Stimulated activated CD4-positive, alpha-beta T cell treated with anti-CD3 and anti-CD28 coated beads, Interleukin-1b, Interleukin-23, amount 100 ng/mL, for 48 hours (primary cell): Measurements from ENCODE around the gene CD28.
"Not testable (repeated sequence)": the region's sequence is repeated elsewhere in the genome, so short reads cannot be mapped to it uniquely, and the experiment has no call there.

Source experiments
- DNase-seq: peaks from one replicate; pipeline ENCODE4 v3.0.0-alpha.2; 2020

The CD28 gene

DNA sequence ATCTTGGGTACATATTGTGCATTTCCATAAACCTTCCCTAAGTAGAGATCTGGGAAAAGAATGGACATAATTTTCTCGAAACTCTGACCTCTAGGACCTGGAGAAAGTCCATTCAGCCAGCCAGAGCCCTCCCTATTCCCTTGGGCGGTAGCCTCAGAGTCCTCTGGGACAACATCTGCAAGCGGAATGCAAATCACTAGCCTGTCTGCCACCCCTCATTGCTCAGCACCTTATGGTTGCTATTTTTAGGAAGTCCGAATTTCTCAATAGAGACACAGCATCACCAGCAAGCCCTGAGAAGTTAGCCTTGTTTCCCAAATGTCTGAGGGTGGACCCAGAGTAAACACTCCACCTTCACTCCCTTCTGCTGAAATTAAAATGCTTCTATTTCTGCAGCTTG lies 17.6 kb upstream of the CD28 start:
- DNase-seq = no peak

DNA sequence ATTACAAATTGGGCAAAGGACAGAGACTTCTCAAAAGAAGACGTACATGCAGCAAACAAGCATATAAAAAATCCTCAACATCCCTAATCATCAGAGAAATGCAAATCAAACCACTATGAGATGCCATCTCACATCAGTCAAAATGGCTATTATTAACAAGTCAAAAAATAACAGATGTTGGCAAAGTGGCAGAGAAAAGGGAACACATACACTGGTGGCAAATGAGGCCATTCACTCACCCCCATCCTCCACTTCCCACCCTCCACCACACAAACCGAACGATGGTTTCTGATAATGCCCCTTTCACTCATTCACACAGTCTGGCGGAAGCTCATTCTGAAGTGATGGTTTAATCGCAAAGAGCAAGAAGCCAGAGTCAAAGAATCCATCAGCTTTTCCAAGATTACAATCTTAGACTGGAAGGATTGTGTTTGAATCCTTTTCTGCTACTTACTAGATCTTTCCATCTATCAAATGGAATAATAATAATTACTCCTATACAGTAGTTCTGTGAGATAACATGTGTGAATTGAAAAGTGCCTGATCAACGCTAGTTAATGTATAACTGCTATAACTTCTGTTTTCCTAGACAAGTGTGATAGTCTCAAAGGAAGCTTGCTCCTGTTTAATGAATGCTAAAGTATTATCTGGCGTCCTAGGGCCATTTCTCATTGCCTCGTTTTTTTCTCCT lies 16.9 kb upstream of the CD28 start:
- DNase-seq = no peak

DNA sequence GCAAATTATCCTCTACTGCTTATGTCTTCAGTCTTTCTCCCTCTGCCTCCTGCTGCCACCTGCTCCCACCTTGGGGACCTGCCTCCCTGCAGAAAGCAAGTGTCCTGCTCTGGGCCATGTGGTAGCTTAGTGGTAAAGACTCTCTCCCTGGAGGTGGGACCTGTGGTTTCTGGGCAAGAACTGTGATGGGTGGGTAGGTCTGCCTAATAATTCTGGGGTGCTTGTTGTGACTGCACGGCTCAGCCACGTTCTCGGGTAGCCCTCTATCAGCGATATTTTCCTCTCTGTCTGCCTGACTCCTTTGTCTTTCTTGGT lies 16.4 kb upstream of the CD28 start:
- no peak for DNase-seq

DNA sequence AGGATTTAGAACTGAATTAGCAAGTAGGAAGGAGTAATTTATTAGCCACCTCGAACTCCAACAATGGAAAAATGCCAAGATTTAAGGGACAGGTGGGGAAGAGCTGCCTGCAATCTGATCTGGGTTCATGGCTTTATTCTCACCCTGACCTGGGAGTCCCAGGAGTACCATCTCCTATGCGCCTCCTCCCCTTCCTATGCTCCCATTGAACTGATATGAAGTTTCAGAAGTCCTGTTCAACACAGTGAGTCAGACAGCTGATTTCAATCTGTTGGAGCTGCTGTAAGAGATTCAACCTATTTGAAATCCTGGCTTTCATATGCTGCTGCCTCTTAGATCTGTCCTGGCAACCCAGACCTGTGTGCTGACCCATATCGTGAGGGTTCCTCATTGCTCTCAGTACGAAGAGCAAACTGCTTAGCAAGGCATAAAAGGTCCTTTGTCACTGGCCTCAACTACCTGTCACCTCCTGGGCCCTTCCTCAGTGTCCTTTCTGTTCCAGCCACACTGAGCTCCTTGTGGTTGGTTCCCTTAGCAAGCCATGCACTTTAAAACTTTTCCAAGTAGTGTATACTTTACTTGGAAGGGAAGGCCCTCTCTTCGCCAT lies 15.9 kb upstream of the CD28 start:
- no peak for DNase-seq

DNA sequence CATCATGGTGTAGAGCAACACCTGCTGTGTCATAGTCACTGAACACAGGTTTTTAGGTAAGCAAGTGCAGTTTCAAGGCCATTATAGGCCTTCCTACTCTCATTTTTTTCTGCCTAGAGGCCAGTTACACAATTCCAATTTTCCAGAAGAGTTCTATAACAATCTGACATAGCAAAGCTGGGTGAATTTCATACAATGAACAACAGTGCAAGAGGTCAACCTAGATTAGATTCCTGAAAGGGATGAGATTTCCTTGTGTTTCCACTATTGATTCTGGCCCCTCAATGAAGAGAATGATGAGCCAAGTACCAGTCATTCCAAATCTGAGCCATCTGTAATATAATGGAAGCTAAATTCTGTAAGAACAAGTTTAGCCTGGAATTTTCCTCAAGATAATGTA lies 15.3 kb upstream of the CD28 start:
- no peak for DNase-seq

DNA sequence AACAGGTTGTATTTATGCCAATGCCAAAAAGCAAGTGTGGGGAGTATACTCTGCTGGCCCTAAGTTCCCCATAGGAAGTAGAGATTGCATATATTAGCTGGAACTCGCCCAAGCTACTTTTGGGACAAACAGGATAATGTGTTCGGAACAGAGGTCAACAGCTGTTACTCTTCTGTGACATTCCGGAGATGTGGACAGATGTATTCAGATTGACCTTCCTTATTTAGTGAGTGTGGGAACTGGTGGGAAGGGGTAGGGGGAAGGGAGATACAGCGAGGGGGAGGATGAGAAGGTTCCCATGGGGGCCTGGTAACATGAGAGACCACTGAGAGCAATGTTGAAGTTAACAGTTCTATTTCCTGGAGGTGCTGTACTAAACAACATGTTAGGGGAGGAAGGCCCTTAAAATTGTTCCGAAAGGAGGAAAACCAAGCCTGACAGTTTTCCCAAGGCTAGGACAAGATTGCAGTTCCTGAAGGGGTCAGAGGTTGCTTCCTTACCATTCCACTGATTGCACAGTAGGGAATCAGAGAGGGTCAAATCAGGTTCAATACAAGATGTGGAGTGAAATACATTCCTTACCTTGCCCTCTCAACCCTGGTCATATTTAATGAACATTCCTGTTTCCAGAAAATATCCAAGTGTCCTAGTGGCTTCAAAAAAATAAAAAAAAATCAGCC lies 14.3 kb upstream of the CD28 start:
- no peak for DNase-seq

DNA sequence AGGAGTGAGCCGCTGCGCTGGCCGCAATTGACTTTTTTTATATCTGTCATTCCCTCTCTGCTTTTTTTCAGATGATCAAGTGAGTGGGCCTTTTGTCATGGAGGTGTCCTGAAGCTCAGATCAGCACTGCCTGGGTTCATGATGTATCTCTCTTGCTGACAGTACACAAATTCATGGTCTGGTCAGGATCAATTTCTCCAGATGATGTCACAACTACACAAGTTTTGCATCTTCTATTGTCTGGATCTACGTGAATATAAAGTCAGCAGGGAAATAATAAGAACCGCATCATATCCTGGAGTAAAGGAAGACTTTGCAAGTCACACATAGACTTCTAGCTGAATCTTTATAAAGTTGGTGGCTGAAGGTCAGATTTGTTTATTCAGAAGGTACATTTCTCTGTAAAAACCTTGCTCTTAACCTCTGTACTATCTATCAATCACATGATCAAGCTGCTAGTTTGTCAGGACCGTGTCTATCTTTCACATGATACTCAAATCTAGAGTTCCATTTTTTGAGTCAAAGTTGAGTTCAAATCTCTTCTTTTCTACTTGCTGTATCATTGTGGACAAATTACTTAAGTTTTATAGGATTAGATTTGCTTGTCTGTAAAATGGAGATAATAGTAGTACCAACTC lies 13.1 kb upstream of the CD28 start:
- DNase-seq = no peak

DNA sequence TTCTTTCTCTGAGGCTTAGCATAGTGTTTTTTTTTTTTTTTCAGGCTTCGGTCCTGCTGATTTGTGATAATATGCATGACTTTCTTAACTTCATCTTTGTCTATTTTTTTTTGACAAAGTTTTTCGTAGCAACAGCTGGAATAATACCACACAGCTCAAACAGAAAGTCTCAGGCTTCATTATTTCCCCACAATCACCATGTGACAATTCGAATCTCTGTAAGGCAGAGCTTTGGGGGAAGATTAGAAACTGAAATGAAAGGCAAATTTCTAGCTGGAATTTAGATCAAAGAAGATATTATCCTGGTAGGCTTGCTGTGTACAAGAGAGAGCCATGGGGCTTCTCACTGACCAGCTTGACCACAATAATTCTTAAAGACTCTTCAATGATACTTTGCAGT lies 12.2 kb upstream of the CD28 start:
- no peak for DNase-seq

DNA sequence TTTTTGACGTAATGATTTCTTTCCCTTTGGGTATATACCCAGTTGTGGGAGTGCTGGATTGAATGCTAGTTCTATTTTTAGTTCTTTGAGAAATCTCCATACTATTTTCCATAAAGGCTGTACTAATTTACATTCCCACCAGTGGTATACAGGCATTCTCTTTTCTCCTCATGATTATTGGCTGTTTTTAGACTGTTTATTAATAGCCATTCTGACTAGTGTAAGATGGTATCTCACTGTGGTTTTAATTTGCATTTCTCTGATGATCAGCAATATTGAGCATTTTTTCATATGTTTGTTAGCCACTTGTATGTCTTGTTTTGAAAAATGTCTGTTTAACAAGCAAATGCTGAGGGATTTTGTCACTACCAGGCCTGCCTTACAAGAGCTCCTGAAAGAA lies 9.2 kb upstream of the CD28 start:
- DNase-seq = no peak

DNA sequence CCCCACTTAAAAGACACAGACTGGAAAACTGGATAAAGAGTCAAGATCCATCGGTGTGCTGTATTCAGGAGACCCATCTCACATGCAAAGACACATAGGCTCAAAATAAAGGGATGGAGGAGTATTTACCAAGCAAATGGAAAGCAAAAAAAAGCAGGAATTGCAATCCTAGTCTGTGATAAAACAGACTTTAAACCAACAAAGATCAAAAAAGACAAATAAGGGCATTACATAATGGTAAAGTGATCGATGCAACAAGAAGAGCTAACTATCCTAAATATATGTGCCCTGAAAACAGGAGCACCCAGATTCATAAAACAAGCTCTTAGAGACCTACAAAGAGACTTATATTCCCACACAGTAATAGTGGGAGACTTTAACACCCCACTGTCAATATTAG lies 8.7 kb upstream of the CD28 start:
- DNase-seq = not testable (repeated sequence)

DNA sequence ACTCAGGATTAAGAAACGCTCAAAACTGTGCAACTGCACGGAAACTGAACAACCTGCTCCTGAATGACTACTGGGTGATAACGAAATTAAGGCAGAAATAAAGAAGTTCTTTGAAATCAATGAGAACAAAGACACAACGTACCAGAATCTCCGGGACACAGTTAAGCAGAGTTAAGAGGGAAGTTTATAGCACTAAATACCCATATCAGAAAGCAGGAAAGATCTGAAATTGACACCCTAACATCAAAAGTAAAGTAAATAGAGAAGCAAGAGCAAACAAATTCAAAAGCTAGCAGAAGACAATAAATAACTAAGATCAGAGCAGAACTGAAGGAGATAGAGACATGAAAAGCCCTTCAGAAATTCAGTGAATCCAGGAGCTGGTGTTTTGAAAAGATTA lies 8.0 kb upstream of the CD28 start:
- DNase-seq = not testable (repeated sequence)

DNA sequence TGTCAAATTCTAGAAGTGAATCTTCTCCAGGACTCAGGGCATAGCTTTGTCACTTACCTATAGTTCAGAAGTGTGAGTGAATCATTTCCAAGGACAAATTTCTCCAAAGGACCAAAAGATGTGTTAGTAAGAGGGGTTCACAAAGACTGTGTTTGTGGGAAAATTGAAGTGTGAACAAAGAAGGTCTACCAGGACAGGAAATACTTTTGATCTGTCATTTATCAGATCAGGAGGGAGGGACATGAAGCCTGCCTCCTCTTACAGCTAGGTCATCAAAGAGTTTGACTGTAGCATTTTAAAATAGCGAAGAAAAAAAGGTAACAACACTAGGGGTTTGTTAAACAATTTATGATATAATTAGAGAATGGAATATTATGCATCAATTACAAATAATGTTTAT lies 2.0 kb upstream of the CD28 start:
- no peak for DNase-seq

DNA sequence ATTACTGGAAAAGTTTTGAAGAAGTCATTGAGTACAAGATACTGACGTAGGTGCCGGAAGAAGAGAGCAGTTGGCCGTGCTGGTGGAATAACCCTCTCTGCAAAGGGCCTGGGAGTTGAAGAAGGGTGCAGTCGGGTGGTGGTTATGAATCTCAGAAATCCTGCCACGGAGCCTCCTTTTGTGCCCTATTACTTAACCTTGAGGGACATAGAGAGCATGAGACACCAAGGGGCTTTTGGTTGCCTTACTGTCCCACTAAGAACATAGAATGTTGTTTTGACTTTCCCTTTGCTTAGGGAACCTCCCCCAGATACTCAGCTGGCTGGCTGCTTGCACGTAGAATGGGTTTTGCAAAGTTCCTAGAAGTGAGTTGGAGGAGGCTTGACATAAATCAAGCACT lies 1.3 kb upstream of the CD28 start:
- DNase-seq = peak; percentile 60

DNA sequence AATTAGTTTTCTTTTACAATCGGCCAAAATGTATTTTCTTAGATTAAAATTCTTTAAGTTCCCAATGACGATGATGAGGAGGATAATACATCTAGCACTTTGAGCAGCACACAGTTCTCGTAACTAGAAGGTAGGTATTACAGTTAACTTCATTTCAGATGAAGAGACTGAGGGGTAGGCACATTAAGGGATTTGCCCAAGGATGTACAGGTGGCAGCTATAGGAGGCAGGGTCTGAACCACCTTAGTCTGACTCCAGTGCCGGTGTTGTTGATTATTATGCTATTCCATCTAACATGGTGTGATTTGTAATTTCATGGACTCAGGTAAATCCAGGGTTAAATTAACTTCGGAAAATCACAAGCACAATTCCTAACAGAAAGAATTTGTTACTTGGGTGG lies 1.1 kb downstream of the CD28 start:
- no peak for DNase-seq

DNA sequence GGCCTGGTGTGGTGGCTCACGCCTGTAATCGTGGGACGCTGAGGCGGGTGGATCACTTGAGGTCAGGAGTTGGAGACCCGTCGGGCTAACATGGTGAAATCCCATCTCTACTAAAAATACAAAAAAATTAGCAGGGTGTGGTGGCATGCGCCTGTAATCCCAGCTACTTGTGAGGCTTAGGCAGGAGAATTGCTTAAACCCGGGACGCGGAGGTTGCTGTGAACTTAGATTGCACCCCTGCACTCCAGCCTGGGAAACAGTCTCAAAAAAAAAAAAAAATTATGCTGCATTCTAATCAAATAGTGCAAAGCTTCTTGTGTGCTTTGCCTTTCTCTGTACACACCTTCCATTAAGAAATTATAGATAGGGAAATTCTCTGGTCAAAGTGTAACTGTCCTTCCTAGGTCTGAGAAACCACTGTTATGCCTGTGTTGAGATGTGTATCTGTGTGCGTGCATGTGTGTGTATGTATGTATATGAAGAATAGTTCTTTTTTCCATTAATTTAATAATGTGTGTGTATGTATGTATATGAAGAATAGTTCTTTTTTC lies 2.5 kb downstream of the CD28 start:
- DNase-seq = no peak

DNA sequence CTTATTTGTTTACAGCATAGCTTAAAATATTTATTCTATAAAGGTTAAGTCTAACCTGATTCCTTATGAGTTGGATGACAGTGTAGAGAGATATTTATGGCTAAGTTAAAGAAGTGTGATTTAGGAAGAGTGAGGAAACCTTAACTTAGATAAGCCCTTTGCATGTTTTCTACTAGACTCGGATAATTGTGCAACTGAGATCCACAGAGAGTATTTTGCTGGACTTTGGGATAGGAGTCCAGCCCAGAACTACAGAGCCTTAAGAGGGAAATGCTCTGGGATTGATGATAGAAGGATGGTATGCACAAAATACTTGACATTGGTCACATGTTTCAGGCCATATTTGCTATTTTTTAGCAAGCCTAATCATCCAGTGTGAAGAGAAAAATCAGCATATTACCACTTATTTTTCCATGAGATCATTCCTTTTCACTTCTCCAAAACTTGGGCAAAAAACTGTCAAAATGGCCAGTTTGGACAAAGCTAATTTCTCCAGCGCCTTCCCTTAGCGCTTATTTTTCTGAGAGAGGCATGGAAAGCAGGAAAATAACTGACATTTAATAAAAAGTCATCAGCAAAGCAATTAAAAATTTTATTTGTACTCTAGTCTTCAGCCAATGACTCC lies 3.1 kb downstream of the CD28 start:
- DNase-seq = no peak

DNA sequence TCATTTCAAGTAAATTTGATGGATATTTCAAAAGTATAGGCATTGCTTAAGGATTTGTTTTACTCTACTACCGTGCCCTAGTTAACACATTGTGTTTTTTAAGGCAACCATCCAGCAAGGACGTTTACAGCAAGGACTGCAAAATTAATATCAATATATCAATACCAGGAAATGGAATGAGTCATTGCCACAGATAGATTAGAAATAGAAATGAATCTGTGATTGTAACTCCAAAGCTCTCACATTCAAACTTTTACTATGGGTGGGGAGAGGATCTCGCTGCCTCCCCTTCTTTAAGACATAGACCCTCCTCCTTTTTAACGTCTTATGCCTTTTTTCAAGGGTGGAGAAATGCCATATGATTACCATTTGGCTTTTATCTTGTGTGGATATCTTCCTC lies 3.8 kb downstream of the CD28 start:
- DNase-seq = no peak

DNA sequence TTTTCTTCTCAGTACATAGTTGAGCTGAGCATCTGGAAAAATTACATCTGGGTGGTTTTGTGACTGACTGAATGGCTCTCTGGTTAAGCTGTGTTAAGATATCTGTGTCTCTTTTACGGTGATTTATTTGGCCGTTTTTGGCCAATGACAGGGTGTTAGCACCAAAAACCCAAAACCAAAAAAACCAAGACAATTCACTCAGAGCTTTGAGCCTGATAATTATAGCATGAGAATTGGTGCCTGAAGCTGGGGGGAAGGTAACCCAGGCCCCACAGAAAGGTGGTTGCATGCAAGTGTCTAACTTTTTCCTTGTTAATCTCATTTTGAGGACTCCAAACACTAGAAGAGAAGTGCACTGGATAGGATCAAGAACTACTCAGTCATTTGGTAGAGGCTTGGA lies 4.5 kb downstream of the CD28 start:
- DNase-seq = no peak

DNA sequence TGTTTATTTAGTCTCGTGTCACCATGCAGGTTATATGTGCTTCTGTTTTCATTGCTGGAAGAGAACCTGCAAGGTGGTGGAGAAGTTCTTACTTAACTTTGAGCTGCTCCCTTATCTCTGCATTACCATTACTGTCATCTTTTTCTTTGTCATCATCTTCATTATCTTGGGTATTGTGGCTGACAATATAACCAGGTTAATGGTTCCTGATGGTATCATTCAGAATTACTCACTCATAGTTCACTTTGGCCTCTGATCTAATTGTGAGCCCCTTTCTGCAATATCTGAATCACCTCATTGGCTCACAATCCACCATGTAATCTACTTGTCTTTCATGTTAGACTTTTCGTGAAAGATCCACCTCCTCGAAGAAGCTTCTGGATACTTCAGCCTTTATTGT lies 5.0 kb downstream of the CD28 start:
- no peak for DNase-seq

DNA sequence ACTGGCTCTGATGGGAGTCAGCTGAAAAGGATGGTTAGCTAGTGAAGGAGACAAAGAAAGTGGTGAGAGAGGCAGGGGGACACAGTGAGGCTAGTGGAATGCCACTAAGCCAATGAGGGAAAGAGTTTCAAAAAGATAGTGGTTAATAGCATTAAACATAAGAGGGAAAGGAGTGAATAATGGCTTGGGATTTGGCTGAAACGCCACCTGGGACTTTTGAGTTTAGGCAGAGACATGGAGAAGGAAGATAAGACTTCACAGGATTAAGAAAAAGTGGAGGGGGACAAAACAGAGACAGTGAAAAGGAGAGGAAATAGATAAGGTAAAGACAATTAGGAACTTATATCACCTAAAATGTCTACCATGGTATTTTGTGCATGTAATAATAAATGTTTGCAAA lies 6.9 kb downstream of the CD28 start:
- no peak for DNase-seq

DNA sequence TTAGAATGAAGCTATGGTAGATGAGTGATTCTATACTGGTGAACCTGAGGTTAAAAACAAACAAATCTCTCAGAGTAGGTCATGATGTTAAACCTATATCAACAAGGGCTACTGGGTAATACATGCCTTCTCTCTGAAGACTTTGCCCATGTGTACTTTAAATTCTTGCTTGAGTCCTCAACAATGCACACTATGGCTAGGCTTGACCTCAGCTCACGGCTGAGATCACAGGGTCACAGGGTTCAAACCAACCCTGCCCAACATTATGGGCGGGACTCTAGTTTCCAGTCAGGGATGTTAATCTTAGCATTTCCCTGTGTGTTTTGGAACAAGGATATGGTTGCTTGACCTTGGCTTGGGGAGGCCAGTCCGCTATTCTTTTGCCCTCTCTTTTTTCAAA lies 7.7 kb downstream of the CD28 start:
- DNase-seq = no peak

DNA sequence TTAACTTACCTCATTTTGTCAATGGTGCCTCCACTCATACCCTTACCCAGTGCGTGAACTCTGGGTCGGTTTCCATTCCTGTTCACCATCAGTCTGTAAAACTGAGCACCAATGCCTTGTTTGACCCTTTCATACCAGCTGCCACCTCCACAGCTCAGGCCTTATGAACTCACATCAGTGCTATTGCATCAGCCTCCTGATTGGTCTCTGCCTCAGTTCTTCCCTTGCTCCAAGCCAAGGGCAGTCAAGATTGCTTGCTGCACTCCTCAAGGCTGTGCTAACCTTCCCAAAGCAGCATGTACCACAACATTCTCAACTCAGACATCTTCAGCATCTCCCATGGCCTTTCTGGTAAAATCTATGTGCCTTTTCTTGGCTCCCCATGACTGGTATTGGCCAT lies 9.3 kb downstream of the CD28 start:
- no peak for DNase-seq

DNA sequence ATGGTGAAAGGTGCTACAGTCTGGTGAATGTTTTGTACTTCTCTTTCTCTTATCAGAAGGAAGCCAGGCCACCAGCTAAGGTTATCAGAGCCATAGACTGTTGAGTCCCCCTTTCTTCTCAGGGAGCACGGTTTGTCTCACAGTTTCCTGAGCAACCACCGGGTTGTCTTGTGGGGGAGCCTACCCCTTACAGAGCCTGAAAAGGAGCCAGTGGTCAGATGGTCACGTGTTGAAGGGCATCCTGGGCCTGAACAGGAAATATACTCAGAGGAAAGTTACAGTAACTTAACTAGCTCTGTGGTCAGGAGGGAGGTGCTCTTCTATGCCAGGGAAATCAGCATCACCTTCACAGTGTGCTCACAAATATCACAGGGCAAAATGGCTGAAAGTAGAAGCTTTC lies 11.6 kb downstream of the CD28 start:
- DNase-seq = peak; percentile 66
